Endometrium (tissue), 2 donors: ENCODE results near the gene DPYSL4.

ENCODE experiments used
- FAIRE-seq: peaks from 2 replicates; lab custom pipeline; 2012; peaks lifted over from hg19 to GRCh38; lab: Jason Lieb, UNC
- donor health status: control.
- donor health status: control.

DPYSL4 gene

GRCh38 chr10:132178672-132179545 lies 7.8 kb upstream of the DPYSL4 start:
- FAIRE-seq = no peak

GRCh38 chr10:132179551-132180392 lies 7.0 kb upstream of the DPYSL4 start:
- no peak for FAIRE-seq

DNA sequence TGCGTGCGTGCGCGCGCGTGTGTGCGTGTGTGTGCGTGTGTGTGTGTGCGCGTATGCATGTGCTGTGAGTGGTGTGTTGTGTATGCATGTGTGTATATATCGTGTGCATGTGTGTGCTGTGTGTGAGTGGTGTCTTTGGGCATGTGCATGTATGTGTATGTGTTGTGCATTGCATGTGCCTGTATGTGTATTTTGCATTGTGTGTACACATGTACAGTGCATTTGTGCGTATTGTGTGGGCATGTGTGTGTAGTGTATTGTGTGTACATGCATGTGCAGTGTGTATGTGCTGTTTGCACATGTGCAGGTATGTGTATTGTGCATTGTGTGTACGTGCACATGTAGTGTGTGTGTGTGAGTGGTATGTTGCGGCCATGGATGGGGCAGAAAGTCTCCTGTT lies 6.0 kb upstream of the DPYSL4 start:
- FAIRE-seq = no peak

DNA sequence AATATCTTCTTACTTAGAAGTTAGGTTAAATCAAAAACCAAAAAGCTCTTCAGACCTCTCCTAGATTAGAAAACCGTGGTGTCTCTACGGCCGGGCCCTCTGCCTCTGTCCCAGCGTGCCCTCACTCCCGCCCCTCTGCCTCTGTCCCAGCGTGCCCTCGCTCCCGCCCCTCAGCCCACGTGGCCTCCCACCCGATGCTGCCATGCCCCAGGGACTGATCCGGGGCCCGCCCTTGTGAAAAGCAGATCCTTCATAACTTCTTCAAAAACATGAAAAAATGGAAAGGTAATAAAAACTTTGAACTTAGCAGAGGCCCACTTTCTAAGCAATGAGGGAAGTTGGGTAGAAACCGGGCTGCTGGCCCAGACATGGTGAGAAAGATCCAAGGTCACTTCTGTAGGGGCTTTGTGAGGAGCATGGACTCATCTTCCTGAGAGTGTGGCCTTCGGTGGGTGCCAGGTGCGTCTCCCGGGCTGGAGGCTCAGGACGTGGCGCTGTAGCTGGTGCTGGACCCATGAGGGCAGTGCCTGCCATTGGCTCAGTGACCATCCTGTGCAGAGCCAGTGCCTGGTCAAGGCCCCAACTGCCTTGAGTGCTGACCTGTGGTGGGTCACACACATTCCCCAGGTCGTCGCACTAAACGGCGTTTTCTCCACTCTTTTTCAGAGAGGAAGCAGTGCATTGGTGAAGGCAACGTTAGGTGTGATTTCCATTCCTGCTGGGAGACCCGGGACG lies 4.9 kb upstream of the DPYSL4 start:
- FAIRE-seq = no peak

DNA sequence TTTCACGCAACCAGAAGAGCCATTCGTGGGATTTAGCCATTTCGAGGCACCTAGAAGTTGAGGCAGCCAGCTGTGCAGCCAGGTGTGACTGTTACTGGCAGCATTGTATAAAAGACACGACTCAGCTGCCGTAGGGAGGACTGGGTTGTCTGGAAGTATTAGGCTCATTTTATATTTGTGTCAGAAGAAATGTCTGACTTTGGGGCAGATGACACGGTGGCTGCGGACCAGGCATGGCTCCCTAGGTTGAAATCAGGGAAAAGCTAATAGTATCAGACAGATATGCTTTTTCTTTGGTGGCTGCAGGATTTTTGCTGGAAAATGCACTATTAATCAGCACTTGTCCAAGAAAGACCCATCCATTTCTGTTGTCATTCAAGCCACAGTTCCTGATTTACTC lies 4.2 kb upstream of the DPYSL4 start:
- no peak for FAIRE-seq

DNA sequence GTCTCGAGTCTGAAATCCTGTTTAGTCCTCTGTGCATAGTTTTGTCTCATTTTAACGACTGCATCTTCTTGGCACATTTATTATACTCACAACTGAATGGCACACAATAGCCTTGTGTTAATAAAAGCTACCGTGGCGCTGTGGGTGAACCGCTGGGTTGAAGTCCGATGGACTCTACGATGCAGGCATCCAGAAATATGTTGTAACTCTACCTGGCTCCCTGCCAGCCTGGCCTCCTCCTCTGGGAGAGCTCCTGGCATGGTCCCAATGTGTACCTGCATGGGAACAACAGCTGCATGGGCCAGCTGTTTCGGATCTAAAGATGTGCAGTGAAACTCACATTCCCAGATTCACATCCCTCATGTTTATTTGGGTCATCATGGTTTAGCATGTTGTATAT lies 3.7 kb upstream of the DPYSL4 start:
- no peak for FAIRE-seq

DNA sequence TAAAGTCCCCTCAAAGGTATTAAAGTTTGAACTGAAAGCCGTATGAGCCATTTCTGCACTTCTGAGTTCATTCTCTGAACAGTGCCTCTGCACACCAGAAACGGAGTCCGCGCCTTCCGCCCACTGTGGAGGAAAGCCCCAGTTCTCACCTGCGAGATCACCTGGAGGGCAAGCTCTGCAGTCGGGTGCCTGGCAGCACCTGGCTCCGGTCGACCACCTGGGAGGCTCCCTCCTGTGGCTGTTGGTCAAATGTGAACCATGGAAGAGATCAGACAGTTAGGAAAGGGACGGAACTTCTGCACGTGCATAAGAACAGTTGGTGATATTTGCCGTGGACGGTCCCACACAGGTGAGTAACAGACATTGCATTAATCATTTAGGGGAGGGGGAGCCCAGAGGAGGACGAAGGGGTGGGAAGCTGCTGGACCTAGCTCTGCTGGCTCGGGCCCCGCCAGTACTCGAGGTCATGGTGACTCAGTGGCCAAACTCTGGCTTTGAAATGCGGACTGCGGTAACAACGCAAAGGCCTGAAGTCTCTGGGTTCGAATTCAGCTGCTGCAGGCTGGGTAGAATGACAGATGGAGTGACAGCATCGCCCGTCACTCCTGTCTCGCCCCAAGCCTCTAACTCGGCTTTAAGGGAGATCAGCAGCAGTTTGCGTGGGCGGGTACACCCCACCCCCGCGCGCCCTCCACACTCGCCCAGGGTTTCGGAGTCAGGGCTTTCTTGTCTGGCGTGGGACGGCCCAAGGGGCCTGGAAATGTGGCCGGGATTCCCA lies 1.7 kb upstream of the DPYSL4 start:
- no peak for FAIRE-seq

DNA sequence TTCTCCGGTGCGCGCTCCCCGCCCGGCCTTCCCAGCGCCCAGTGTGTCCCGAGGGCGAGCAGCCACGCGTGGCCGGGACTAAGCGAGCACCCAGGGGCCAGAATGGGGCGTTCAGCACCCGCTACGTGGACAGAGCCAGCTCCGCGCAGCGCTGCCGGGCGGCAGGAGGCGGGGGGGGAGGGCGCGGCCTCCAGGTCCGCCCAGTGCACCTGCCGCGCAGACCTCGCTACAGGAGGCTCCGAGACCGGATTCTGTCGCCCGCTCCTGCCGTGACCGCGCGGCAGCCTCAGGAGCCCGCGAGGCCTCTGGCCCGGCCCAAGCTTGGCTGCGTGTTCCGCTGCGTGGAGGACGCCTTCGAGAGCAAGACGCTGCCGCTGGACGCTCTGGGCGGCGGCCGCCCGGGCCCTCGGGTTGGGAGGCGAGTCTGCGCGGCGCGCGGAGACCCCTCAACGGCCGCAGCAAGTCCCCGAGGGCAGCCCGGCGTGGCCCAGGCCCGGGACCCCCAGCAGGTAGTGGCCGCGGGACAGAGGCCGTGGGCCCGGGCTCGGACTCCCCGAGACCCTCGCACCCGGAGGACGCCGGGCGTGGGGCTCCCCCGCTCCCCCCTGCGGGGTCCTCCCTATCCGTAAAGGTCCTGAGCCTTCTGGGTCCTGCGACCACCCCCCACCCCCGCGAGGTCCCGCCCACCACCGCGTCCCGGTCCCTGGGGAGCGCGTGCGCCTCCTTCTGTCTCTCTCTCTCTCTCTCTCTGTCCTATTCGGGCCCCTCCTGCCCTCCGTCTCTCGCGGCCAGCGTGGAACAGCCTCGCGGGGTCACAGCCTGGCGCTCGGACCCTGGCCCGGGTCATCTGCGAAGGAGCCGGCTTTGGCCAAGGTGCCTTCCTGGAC lies 904 bp upstream of the DPYSL4 start:
- no peak for FAIRE-seq

DNA sequence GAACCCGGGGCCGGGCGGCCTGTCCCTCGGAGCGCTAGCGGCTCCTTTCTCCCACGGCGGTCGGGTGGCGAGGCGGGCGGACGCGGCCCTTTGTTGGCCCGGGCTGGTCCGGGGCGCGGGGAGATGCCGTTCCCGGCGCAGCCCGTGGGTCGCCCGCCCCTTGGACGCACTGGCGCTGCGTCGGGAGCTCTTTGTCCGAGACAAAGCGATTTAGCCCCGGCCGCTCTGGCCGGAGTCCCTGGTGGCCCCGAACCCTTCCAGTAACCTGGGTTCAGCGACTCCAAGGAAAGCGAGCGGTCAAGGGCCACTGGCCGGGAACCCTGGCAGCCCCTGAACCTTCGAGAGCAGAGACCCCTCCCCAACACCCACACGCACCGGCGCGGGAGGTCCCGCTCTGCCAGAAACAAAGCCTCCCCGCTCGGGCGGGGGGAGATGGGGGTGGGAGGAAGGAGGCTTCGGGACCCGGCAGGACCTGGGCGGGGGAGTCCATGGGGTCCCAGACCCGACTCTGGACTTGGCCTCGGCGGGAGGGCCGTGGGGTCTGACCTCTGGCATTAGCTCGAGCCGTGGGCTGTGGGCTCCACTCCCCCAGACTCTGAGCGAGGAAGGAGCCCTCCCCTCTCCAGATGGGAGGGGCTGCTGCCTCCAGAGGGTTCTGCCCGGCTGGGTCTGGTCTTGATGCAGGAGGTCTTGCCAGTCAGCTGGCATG lies 836 bp downstream of the DPYSL4 start:
- no peak for FAIRE-seq

DNA sequence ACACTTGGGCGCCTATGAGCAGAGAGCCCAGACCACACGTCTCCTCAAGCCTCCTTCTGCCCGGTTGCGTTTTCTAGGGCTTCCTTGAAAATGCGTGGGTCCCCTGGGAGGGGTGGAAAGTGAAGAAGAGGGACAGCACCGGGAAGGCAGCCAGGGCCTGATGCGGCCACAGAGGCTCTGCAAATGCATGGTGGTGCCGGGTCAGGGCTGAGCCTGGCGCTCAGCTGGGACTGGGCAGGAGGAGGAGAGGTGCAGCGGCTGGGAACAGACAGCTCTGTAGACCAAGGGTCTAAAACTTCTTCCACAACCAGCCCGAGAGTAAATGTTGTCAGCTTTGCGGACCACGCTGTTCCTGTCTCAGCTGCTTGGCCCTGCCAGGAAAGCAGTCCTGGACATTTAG lies 1.6 kb downstream of the DPYSL4 start:
- FAIRE-seq = no peak

GRCh38 chr10:132189016-132189415 lies 2.3 kb downstream of the DPYSL4 start:
- FAIRE-seq = no peak

- FAIRE-seq = no peak
These were observed 3.2 kb downstream of the DPYSL4 start for GRCh38 chr10:132189810-132190422.

GRCh38 chr10:132192076-132192975 lies 5.6 kb downstream of the DPYSL4 start:
- FAIRE-seq = no peak

- no peak for FAIRE-seq
These were observed 6.4 kb downstream of the DPYSL4 start for GRCh38 chr10:132192991-132193665.

- no peak for FAIRE-seq
These were observed 7.3 kb downstream of the DPYSL4 start for GRCh38 chr10:132193907-132194552.

DNA sequence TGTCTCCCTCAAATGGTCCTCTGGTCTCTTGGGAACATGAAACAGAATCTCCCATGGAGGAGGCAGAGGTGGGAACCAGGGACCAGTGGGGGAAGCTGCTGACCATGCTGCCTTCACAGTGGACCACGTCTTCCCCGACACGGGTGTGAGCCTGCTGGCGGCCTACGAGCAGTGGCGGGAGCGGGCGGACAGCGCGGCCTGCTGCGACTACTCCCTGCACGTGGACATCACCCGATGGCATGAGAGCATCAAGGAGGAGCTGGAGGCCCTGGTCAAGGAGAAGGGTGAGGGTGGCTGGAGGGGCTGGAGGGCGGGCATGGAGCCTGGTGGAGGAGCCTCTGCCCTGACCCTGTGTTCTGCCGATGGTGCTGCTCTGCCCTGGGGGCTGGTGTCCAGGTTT lies 8.0 kb downstream of the DPYSL4 start:
- FAIRE-seq = no peak

GRCh38 chr10:132195366-132196075 lies 8.8 kb downstream of the DPYSL4 start:
- FAIRE-seq = no peak
